HEK293T (cell line): ENCODE measurements around the gene TMEM88.

ENCODE experiments used
- BHLHE40 ChIP-seq: fragments of 450-650 bp; IDR thresholded peaks from 2 replicates; pipeline ENCODE4 v1.6.1; 2016; ENCODE audit warnings: mild to moderate bottlenecking, moderate library complexity, borderline replicate concordance
- FOXA1 ChIP-seq: fragments of 450-650 bp; IDR thresholded peaks from 2 replicates; pipeline ENCODE4 v1.6.1; 2016; ENCODE audit warnings: mild to moderate bottlenecking
- FOXK2 ChIP-seq: fragments of 450-650 bp; IDR thresholded peaks from 2 replicates; pipeline ENCODE4 v1.6.1; 2016; ENCODE audit warnings: mild to moderate bottlenecking
- FOXM1 ChIP-seq: fragments of 450-650 bp; IDR thresholded peaks from 2 replicates; pipeline ENCODE4 v1.6.1; 2017; ENCODE audit warnings: mild to moderate bottlenecking, borderline replicate concordance
- NFRKB ChIP-seq: fragments of 450-650 bp; IDR thresholded peaks from 2 replicates; pipeline ENCODE4 v1.6.1; 2016; ENCODE audit warnings: mild to moderate bottlenecking, moderate library complexity
- SP1 ChIP-seq: fragments of 450-650 bp; IDR thresholded peaks from 2 replicates; pipeline ENCODE4 v1.6.1; 2017
- SUZ12 ChIP-seq: fragments of 450-650 bp; IDR thresholded peaks from 2 replicates; pipeline ENCODE4 v1.6.1; 2016; ENCODE audit warnings: mild to moderate bottlenecking
- TF ChIP-seq, protein P1 (sequence below): fragments of 450-650 bp; IDR thresholded peaks from 2 replicates; pipeline ENCODE4 v1.6.1; 2016

- no peak for TF ChIP-seq FOXM1
- TF ChIP-seq, protein P1, sequence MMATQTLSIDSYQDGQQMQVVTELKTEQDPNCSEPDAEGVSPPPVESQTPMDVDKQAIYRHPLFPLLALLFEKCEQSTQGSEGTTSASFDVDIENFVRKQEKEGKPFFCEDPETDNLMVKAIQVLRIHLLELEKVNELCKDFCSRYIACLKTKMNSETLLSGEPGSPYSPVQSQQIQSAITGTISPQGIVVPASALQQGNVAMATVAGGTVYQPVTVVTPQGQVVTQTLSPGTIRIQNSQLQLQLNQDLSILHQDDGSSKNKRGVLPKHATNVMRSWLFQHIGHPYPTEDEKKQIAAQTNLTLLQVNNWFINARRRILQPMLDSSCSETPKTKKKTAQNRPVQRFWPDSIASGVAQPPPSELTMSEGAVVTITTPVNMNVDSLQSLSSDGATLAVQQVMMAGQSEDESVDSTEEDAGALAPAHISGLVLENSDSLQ: no peak
- TF ChIP-seq FOXA1: no peak
- TF ChIP-seq FOXK2: no peak
- no peak for TF ChIP-seq SP1
- TF ChIP-seq SUZ12: no peak
- TF ChIP-seq NFRKB: no peak
- TF ChIP-seq BHLHE40: no peak
These were observed 34.5 kb downstream of the TMEM88 start for GRCh38 chr17:7889166-7889955.
